Measurements from ENCODE around the gene EPC2.

DNA sequence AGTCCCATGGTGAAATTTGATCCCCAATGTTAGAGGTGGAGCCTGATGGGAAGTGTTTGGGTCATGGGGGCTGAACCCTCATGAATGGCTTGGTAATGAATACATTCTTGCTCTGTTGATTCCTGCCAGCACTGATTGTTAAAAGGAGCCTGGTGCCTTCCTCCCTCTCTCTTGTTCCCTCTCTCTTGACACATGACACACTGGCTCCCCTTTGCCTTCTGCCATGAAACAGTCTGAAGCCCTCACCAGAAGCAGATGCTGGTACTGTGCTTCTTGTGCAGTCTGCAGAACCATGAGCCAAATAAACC is 30.6 kb upstream of the EPC2 start:
- TF ChIP-seq, protein P1, sequence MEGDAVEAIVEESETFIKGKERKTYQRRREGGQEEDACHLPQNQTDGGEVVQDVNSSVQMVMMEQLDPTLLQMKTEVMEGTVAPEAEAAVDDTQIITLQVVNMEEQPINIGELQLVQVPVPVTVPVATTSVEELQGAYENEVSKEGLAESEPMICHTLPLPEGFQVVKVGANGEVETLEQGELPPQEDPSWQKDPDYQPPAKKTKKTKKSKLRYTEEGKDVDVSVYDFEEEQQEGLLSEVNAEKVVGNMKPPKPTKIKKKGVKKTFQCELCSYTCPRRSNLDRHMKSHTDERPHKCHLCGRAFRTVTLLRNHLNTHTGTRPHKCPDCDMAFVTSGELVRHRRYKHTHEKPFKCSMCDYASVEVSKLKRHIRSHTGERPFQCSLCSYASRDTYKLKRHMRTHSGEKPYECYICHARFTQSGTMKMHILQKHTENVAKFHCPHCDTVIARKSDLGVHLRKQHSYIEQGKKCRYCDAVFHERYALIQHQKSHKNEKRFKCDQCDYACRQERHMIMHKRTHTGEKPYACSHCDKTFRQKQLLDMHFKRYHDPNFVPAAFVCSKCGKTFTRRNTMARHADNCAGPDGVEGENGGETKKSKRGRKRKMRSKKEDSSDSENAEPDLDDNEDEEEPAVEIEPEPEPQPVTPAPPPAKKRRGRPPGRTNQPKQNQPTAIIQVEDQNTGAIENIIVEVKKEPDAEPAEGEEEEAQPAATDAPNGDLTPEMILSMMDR (IDR thresholded peaks at IDR 0.05; ENCODE audit: low read depth, low read length), result no peak
- no peak for TF ChIP-seq POLR2A (IDR thresholded peaks at IDR 0.05; ENCODE audit: extremely low read depth, insufficient read length)
